Globus pallidus (tissue), 1 donor: ENCODE results near the gene AFAP1L2.

Experiments
- DNase-seq: peaks from one replicate; pipeline ENCODE4 v3.0.0-alpha.2; 2015; ENCODE audit warnings: low spot score

AFAP1L2 gene

GRCh38 chr10:114412907-114413797 is 8.8 kb upstream of the AFAP1L2 start:
- DNase-seq, result no peak

- no peak for DNase-seq
Measured at GRCh38 chr10:114408968-114409444, 4.7 kb upstream of the AFAP1L2 start.

- no peak for DNase-seq
Measured at GRCh38 chr10:114408112-114408967, 4.0 kb upstream of the AFAP1L2 start.

GRCh38 chr10:114406455-114406854 is 2.2 kb upstream of the AFAP1L2 start:
- no peak for DNase-seq

GRCh38 chr10:114405011-114405350 is 679 bp upstream of the AFAP1L2 start:
- DNase-seq, result no peak

DNA sequence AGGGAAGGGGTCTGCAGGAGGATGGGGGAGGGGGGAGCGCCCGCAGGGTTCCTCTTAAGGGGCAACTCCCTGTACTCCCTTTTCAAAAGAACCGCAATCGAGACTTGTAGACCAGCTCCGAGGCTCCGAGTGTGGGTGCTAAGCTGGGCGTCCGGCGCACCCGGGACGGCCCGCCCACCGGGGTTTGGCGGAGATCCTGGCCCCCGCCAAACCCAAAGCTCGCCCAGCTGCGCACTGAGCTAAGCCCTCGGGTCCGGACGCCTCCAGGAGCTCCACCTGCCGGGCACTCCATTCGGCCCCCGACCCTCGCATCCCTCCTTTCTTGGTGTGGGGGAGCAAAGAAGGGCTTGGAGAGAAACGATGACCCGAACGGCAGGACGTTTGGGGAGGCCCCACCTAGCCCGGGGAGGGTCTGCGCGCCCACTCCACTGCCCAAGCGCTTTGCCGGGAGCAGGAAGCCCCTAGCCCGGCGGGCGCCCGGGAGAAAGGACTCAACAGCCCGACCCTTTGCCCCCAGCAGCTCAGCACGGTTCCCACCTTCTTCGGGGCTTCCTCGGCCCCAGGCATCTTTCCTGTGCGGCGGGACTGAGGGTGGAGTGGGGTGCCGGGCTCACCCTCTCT is 651 bp downstream of the AFAP1L2 start:
- no peak for DNase-seq

DNA sequence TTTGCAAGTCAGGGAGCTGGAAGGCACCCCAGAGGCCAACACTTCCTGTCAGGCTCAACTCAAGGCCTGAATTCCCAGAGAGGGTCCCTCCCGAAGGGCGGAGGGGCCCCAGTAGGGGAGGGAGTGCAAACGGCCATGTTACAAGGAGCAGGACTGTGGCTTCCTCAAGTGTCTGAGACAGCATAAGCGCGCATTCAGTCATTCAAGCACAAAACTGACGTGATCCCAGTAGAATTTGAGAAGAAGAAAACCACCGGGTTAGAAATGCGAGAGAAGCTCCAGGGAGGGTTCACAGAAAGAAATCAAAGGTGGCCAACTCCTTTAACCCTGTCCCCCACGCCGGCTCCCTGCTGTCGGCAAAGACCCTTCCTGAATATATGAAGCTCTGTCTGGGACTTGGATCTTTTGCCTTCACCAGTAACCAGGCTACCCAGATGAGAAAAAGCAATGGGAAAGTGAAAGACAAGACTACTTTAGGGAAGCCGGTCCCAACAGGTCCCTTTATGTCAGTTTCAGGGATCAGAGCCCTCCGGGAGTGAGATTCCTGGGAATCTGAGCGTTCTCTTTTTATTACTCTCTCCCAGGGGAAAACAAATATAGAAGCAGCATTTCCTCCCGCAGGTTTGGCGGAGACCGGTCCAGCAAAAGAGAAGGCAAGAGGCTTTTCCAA is 1.3 kb downstream of the AFAP1L2 start:
- DNase-seq, result no peak

DNA sequence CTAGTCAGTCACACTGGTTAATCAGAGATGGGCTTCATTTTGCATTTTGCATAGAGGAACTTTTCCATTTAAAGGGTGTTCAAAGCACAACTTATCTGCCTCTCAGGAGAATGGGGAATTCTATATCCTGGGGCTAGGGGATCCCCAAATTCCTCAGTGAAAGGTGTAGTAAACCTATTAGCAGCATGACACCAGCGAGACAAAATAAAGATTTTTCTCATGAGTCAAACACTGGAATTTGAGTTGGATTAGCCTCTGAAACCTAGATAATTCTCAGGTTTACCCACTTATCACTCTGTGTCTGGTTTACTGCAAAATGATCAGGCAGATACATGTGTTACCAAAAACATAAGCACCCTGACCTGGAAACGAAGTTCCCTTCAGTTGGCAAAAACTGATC is 2.1 kb downstream of the AFAP1L2 start:
- no peak for DNase-seq

GRCh38 chr10:114401195-114401791 is 3.0 kb downstream of the AFAP1L2 start:
- no peak for DNase-seq

DNA sequence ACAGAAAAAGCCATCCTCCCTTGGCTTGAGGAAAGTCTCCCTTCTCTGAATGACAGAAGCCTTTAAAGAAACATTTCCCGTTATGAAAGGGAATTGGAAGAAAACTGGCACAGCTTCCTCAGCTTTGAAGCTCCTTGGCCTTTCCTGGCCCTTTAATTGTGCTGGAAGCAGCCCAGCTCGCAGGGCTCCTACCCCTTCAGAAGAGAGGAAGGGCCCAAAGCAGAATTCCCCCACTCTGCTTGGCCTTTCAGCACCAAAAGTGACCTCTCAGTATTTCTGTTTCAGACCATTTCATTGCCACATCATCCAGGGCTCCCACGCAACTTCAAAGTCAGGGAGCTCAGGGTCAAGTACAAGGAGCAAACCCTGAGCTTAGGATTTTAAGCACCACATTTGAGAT is 4.2 kb downstream of the AFAP1L2 start:
- DNase-seq, result no peak

DNA sequence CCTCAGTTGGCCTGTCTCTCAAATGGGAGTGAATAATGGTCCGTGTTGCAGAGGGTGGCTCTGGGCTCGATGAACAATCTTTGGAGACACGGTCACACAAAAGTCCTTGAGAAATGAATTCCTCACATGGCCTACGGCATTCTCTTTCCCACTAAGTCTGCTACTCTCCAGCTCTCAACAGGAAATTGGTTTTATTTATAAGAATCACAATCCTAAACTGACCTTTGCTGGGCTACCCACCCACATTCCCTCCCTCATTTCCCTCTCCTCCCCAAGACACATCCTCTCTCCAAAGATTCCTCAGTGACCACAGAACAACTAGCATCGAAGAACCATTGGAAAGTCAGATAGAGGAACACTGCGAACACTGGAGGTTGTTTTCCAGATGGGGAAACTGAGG is 4.7 kb downstream of the AFAP1L2 start:
- DNase-seq, result no peak

DNA sequence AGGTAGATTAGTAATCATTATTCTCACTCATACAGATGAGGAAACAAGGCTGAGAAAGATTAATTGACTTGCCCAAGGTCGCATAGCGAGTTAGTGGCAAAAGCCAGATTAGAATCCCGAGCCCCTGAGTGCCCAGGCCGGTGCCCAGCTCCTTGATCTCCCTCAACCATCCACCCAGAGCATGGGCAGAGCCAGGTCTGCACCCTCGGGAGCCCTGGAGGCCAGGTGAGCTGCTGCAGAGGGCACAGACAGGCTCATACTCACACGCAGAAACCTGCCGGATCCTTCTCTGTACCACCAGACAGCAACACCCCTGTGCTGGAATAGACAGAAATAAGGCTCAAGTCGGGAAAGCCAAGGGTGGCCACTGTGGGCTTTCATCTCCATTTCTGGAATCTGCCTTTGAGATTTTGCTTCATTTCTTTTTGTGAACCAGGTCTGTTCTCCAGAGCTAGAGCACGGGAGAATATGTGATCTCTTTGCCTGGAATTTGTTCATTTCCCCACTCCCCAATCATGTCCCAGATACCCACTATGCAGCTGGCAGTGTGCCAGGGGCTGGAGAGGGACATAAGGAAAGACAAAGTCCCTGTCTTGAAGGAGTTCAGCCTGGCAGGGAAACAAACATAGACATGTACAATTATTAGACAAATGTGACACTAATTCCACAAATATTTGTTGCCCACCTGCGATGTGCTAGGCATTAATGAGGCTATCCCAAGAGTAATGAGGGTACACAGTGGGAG is 5.5 kb downstream of the AFAP1L2 start:
- no peak for DNase-seq

DNA sequence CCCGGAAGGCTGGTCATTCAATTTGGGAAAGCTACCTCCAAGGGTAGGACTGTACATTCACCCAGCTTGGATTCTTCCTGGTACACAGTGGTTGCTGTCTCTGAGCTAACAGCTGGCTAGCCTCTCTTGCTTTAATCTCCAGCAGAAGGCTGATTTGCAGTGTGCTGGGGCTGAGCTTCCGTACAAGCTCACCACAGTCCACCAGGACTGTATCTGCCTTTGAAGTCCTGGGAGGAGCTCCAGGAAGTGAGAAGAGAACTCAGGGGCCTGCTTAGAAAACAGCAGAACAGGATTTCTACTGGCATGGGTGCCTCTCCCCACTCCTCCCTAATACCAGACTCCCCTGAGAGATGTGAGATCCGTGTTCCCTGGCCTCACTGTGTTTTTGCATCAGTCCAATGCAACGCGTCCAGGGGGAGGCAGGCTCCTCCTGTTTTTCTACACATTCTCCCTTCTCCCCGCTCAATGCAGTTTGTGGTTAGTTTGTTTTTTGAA is 6.6 kb downstream of the AFAP1L2 start:
- DNase-seq, result no peak

GRCh38 chr10:114396464-114396863 is 7.8 kb downstream of the AFAP1L2 start:
- no peak for DNase-seq

DNA sequence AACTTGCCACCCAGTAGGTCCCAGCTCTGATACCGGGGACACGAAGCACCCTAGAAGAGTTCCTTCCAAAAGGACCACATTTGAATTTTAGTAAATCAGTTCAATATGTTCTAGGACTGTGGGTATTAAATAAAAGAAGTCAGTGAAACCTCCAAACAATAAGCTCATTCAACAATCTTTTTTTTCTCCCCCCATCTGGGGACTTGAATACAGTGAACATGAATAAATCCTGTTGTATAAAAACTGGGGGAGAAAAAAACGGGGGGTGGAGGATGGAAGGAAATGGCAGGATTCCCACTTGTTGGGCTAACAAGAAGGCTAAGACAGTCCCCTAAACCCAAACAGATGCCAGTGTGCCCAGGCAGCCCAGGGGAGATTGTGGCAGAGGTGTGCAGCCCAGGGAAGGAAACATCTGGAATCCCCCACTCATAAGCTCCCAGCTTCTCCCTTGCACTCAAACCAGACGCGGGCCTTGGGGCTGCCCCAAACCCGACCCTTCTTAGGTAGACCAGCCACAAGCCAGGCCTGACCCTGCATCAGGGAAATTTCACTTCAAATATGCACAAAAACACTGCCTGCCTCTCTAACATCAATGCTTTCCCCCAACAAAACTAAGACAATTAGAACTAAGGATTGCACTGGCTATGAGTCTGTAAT is 8.8 kb downstream of the AFAP1L2 start:
- DNase-seq, result peak; percentile 67

- no peak for DNase-seq
Measured at GRCh38 chr10:114394531-114394930, 9.8 kb downstream of the AFAP1L2 start.

- DNase-seq, result no peak
Measured at GRCh38 chr10:114393886-114394285, 10.4 kb downstream of the AFAP1L2 start.

DNA sequence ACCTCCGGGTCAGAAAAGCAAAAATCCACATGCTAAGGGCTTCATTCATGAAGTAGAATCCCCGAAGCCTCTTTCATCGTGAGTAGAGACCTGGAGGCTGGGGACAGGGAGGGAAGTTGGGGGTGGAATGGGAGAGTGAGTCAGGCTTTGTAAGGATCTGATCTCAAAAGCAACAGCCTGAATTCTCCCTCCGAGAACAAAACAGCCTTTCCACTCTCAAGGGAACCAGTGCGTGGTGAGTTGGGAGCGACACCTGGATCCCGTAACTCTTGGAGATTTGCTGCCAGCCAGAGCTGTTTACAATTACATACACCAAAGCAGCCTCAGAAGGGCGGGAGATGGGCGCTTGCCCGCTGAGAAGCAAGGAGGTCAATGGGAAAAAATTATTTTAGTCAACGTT is 10.8 kb downstream of the AFAP1L2 start:
- no peak for DNase-seq

DNA sequence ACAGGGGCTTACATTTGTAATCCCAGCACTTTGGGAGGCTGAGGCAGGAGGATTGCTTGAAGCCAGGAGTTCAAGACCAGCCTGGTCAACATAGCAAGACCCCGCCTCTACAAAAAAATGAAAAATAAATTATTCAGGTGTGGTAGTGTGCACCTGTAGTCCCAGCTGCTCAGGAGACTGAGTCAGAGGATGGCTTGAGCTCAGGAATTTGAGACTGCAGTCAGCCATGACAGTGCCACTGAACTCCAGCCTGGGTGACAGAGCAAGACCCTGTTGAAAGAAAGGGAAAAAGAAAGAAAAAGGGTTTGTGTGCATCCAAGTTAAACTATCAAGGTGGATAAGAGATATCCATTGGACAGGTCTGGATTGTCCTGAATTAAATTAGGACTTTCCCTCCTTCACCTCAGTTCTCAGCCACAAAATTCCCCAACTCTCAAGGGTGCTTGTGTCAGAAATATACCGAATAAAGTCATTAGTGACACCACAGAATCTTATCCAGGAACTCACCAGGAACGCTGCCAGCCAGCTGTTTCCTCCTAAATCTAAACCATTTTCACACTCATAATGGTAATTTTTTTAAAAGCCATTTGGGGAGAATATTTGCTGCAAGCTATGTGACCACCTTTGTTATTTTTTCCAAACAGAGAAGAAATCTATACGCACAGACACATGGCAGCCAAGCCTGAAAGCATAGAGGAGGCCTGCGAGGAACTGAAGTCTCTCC is 12.0 kb downstream of the AFAP1L2 start:
- no peak for DNase-seq
